GM23338 (cell line): ENCODE data around the gene CER1.

ENCODE experiments used
- CREB1 ChIP-seq: fragments of 250-450 bp; sonication (Bioruptor Pico); IDR thresholded peaks from 2 replicates; pipeline ENCODE4 v1.5.0; 2020; ENCODE audit warnings: low read depth, mild to moderate bottlenecking, moderate library complexity
- EZH2 ChIP-seq: fragments of 200-600 bp; sonication (generic); IDR thresholded peaks from one replicate; pipeline ENCODE4 v1.8.0; 2017; ENCODE audit warnings: antibody characterized with exemption, mild to moderate bottlenecking, low read depth; ENCODE audit not compliant: unreplicated experiment
- EZH2phosphoT487 ChIP-seq: fragments of 200-600 bp; sonication (generic); IDR thresholded peaks from one replicate; pipeline ENCODE4 v1.8.1; 2018; ENCODE audit warnings: antibody characterized with exemption; ENCODE audit not compliant: unreplicated experiment
- POLR2AphosphoS5 ChIP-seq: IDR thresholded peaks from 2 replicates; pipeline ENCODE4 v1.6.1; 2016; ENCODE audit warnings: antibody characterized with exemption, low read depth
- ZNF114 ChIP-seq: fragments of 250-450 bp; sonication (Bioruptor Pico); IDR thresholded peaks from 2 replicates; pipeline ENCODE4 v1.5.0; 2020; ENCODE audit warnings: mild to moderate bottlenecking, moderate library complexity
- TF ChIP-seq, protein P1 (sequence below): IDR thresholded peaks from 2 replicates; pipeline ENCODE4 v1.6.1; 2016; ENCODE audit warnings: antibody characterized with exemption
- TF ChIP-seq, protein P2 (sequence below), 2 experiments: fragments of 200-600 bp in 1 of 2; sonication (generic) in 1 of 2; conservative IDR thresholded peaks; 2 replicates each; pipeline versions ENCODE4 v1.5.1 to v1.6.1; 2016 to 2017; ENCODE audit warnings: antibody characterized with exemption in 2 of 2, low read depth in 2 of 2, mild to moderate bottlenecking in 2 of 2, moderate library complexity in 1 of 2

DNA sequence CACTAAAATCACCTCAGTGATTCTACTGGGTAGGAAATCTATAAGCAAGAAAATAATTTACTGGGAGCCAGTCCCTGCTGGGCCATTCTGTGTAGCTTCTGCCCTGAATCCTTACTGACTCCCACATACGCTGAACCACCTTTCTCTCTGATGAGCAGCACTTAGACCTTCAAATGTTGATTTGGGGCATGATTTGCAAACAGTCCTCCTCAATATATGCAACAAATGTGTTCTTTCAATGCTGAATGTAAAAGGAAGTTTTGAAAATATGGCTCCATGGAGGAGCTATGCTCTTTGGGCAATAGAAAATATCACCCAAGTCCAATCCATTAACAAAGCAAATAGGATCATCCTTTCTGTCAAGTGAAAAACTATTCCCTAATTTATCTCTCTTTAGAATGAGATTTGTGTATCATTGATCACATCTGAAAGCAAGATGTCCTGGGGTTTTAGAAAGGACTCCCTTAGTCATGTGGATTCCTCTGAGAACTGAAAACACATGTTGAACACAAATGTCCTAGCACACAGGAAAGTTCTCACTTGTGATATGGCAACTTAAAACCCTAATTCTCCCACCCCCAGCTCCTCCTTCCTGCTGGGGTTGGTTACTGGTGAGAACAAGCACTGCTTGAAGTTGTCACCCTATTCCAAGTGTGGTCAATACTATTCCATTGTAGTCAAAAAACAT lies 8.9 kb upstream of the CER1 start:
- TF ChIP-seq EZH2 (no peak), POLR2AphosphoS5 (no peak), CREB1 (CRISPR knock-in tag) (no peak), EZH2phosphoT487 (no peak), ZNF114 (CRISPR knock-in tag) (no peak)
- TF ChIP-seq, protein P1, sequence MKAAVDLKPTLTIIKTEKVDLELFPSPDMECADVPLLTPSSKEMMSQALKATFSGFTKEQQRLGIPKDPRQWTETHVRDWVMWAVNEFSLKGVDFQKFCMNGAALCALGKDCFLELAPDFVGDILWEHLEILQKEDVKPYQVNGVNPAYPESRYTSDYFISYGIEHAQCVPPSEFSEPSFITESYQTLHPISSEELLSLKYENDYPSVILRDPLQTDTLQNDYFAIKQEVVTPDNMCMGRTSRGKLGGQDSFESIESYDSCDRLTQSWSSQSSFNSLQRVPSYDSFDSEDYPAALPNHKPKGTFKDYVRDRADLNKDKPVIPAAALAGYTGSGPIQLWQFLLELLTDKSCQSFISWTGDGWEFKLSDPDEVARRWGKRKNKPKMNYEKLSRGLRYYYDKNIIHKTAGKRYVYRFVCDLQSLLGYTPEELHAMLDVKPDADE, result no peak
- TF ChIP-seq, protein P2, sequence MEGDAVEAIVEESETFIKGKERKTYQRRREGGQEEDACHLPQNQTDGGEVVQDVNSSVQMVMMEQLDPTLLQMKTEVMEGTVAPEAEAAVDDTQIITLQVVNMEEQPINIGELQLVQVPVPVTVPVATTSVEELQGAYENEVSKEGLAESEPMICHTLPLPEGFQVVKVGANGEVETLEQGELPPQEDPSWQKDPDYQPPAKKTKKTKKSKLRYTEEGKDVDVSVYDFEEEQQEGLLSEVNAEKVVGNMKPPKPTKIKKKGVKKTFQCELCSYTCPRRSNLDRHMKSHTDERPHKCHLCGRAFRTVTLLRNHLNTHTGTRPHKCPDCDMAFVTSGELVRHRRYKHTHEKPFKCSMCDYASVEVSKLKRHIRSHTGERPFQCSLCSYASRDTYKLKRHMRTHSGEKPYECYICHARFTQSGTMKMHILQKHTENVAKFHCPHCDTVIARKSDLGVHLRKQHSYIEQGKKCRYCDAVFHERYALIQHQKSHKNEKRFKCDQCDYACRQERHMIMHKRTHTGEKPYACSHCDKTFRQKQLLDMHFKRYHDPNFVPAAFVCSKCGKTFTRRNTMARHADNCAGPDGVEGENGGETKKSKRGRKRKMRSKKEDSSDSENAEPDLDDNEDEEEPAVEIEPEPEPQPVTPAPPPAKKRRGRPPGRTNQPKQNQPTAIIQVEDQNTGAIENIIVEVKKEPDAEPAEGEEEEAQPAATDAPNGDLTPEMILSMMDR (conservative IDR thresholded peaks at IDR 0.05; ENCODE audit: low read depth in 2 of 2), result no peak
